ENCODE data around the gene MPP4.

The MPP4 gene

DNA sequence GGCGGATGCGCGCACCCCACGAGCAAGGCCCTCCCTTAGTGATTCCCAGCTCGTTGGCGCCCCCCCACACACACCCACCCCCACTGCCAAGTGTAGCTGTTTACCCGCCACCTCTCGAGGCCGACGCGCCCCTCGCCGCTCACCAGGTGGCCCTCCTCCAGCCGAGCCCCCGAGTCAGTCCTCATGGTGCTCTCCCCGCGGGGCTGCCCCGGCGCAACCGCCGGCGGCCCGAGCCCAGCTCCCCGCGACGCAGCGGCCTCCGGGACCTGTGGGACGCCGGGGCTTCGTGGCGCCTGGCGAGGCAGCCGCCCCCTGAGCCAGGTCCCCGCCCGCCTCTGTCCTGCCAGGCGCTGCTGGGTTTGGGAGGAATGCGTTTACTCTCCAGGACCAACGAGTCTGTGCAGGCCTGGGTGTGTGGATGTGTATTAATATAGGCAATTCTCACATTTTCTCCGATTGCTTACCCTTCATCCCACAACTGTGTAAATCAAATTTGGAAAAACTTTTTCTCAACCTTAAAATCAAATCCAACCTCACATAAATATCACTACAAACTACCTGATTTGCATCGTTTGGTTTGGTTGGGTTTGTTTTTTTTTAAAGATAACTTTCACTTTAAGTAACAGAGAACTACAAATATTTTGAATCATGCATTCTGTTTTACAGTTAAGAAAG, 55.1 kb downstream of the MPP4 start, which contains the start of gene TMEM237:
Gene TMEM237 (minus strand): TSS at position 288 of the 675 bp plus-strand sequence. CDS start 103 bp downstream, at position 185.
- H3K36me3 ChIP-seq (ENCODE audit: control insufficient read depth, insufficient read depth, low read length), result no peaks in the 10 kb centered on the region
- H3K27ac ChIP-seq (ENCODE audit: low read depth, low read length), result peak within 1 kb of the TSS; percentile 94
- H3K4me1 ChIP-seq (ENCODE audit: control insufficient read depth, insufficient read depth, low read length), result no peaks in the 10 kb centered on the region

DNA sequence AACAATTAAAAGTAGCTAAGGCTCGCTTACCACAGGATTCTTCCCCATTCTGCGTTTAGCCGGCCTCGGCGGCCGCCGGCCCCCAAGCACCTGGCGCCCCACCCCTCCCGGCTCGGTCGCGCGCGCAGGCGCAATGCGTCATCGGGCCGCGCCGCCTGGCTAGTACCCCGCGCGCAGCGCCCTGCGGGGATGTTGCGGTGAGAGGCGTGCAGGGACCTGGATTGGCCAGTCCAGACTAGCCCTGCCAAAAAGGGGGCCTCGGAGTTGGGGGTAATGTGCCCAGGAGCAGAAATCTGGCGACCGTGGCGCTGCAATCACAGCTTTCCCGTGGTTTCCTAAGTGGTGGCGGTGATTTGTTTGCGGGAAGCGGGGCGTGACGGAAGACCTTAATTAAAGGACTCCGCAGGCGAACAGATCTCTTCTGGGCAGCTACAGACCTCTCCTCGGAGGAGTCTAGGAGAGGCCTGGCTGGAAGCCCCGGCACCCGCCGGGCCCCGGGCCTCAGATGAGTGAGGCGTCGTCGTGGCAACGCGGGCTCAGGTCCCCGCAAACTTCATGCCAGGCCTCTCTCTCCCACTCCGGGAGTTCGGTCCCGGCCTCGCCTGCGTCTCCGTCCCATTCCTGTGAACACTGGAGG, 55.7 kb downstream of the MPP4 start:
- no peaks in the 10 kb centered on the region for H3K27me3 ChIP-seq (ENCODE audit: control insufficient read depth, insufficient read depth, low read length)
- H3K9ac ChIP-seq (ENCODE audit: low read length), result peak overlapping the region; percentile 88
- H3K4me3 ChIP-seq (ENCODE audit: low read length), result peak overlapping the region; percentile 99
- H3K4me1 ChIP-seq (ENCODE audit: control insufficient read depth, insufficient read depth, low read length), result no peaks in the 10 kb centered on the region
- H3K36me3 ChIP-seq (ENCODE audit: control insufficient read depth, insufficient read depth, low read length), result no peaks in the 10 kb centered on the region
- peak overlapping the region; percentile 94 for H3K27ac ChIP-seq (ENCODE audit: low read depth, low read length)

More for the DNA sequence above, 55.1 kb downstream of the MPP4 start, which contains the start of gene TMEM237:
- Histone ChIP-seq H3K4me3 (ENCODE audit: low read length) (peak within 1 kb of the TSS; percentile 99), H3K9ac (ENCODE audit: low read length) (peak within 1 kb of the TSS; percentile 88), H3K27me3 (ENCODE audit: control insufficient read depth, insufficient read depth, low read length) (no peaks in the 10 kb centered on the region)

DNA sequence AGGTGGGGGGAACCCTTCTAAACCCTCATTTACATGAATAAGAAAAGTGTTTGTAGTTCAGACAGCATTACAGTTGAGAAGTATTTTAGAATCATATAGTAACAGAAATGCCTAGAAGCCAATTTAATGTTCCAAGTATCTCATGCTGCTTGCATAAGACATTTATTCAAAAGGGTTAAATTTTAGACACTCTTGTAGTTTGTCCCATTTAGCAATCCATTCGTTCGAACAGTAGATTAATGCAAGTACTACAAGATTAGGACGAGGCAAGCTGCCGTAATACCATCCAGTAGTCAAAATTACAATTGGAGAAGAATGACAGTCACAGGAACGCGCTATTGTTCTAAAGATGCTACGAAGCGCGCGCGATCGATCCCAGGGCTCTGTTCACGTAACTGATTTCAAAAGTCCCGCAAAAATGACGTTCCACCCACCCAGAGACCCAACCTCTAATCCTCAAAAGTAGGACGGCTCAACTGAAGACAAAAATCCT, 56.3 kb downstream of the MPP4 start:
- peak overlapping the region; percentile 88 for H3K9ac ChIP-seq (ENCODE audit: low read length)
- no peaks in the 10 kb centered on the region for H3K36me3 ChIP-seq (ENCODE audit: control insufficient read depth, insufficient read depth, low read length)
- no peaks in the 10 kb centered on the region for H3K27me3 ChIP-seq (ENCODE audit: control insufficient read depth, insufficient read depth, low read length)
- H3K27ac ChIP-seq (ENCODE audit: low read depth, low read length), result peak overlapping the region; percentile 94
- no peaks in the 10 kb centered on the region for H3K4me1 ChIP-seq (ENCODE audit: control insufficient read depth, insufficient read depth, low read length)
- peak overlapping the region; percentile 99 for H3K4me3 ChIP-seq (ENCODE audit: low read length)

- H3K4me3 ChIP-seq (ENCODE audit: low read length), result no peak overlapping the region
- H3K4me1 ChIP-seq (ENCODE audit: control insufficient read depth, insufficient read depth, low read length), result no peaks in the 10 kb centered on the region
- H3K27me3 ChIP-seq (ENCODE audit: control insufficient read depth, insufficient read depth, low read length), result no peaks in the 10 kb centered on the region
- H3K9ac ChIP-seq (ENCODE audit: low read length), result no peak overlapping the region
- H3K36me3 ChIP-seq (ENCODE audit: control insufficient read depth, insufficient read depth, low read length), result no peaks in the 10 kb centered on the region
- no peak overlapping the region for H3K27ac ChIP-seq (ENCODE audit: low read depth, low read length)
Measured at GRCh38 chr2:201639205-201639604, 59.2 kb downstream of the MPP4 start.

DNA sequence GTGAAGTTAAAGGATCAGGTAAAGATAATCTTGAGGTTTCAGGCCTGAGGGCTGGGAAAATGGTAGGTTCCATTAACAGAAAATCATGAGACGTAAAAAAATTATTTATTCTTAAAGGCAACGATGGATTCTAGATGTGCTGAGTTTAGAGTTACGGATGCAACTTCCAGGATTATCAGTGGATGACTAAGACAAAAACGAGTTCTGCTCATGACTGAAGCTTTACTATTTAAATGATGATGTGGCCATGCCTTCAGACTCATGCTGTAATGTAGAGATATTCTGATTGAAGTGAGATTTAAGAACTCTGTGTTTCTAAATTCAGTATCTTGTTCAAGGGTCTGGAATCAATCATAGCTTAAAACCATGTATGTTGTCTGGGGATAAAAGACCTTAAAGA, 60.1 kb downstream of the MPP4 start:
- Histone ChIP-seq H3K9ac (ENCODE audit: low read length) (no peak overlapping the region), H3K4me1 (ENCODE audit: control insufficient read depth, insufficient read depth, low read length) (no peaks in the 10 kb centered on the region), H3K4me3 (ENCODE audit: low read length) (no peak overlapping the region), H3K27ac (ENCODE audit: low read depth, low read length) (no peak overlapping the region), H3K27me3 (ENCODE audit: control insufficient read depth, insufficient read depth, low read length) (no peaks in the 10 kb centered on the region), H3K36me3 (ENCODE audit: control insufficient read depth, insufficient read depth, low read length) (no peaks in the 10 kb centered on the region)

GRCh38 chr2:201633661-201634249, 64.7 kb downstream of the MPP4 start:
- Histone ChIP-seq H3K36me3 (ENCODE audit: control insufficient read depth, insufficient read depth, low read length) (peaks cover 5% of the 10 kb centered on the region), H3K27me3 (ENCODE audit: control insufficient read depth, insufficient read depth, low read length) (no peaks in the 10 kb centered on the region), H3K27ac (ENCODE audit: low read depth, low read length) (no peak overlapping the region), H3K9ac (ENCODE audit: low read length) (no peak overlapping the region), H3K4me1 (ENCODE audit: control insufficient read depth, insufficient read depth, low read length) (no peaks in the 10 kb centered on the region), H3K4me3 (ENCODE audit: low read length) (no peak overlapping the region)

- Histone ChIP-seq H3K9ac (ENCODE audit: low read length) (no peak overlapping the region), H3K4me3 (ENCODE audit: low read length) (no peak overlapping the region), H3K27me3 (ENCODE audit: control insufficient read depth, insufficient read depth, low read length) (no peaks in the 10 kb centered on the region), H3K36me3 (ENCODE audit: control insufficient read depth, insufficient read depth, low read length) (peaks cover 8% of the 10 kb centered on the region), H3K27ac (ENCODE audit: low read depth, low read length) (no peak overlapping the region), H3K4me1 (ENCODE audit: control insufficient read depth, insufficient read depth, low read length) (no peaks in the 10 kb centered on the region)
Measured at GRCh38 chr2:201631041-201631440, 67.4 kb downstream of the MPP4 start.

DNA sequence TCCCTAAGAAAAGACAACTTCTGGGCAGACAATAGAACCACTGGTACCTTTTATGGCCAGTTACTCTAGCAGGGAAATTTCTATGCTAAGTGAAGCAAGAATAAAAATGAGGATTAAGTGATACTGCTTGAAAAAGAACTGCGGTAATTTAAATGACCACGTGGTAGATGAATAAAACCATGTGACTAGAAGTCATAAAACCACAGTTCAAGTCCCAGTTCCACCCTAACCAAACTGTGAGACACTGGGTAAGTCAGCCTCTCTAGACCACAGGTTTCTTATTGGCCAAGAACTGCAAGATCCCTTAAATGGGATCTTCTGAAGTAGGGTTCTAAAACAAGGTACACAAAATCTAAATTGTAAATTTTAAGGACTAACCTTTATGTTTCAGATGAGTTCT, 67.9 kb downstream of the MPP4 start:
- H3K27ac ChIP-seq (ENCODE audit: low read depth, low read length), result no peak overlapping the region
- H3K27me3 ChIP-seq (ENCODE audit: control insufficient read depth, insufficient read depth, low read length), result no peaks in the 10 kb centered on the region
- H3K9ac ChIP-seq (ENCODE audit: low read length), result no peak overlapping the region
- peaks cover 8% of the 10 kb centered on the region for H3K36me3 ChIP-seq (ENCODE audit: control insufficient read depth, insufficient read depth, low read length)
- H3K4me3 ChIP-seq (ENCODE audit: low read length), result no peak overlapping the region
- H3K4me1 ChIP-seq (ENCODE audit: control insufficient read depth, insufficient read depth, low read length), result no peaks in the 10 kb centered on the region

GRCh38 chr2:201628545-201628944, 69.9 kb downstream of the MPP4 start:
- Histone ChIP-seq H3K9ac (ENCODE audit: low read length) (no peak overlapping the region), H3K27ac (ENCODE audit: low read depth, low read length) (no peak overlapping the region), H3K4me1 (ENCODE audit: control insufficient read depth, insufficient read depth, low read length) (no peaks in the 10 kb centered on the region), H3K4me3 (ENCODE audit: low read length) (no peak overlapping the region), H3K36me3 (ENCODE audit: control insufficient read depth, insufficient read depth, low read length) (peaks cover 8% of the 10 kb centered on the region), H3K27me3 (ENCODE audit: control insufficient read depth, insufficient read depth, low read length) (no peaks in the 10 kb centered on the region)

- H3K27me3 ChIP-seq (ENCODE audit: control insufficient read depth, insufficient read depth, low read length), result no peaks in the 10 kb centered on the region
- no peaks in the 10 kb centered on the region for H3K4me1 ChIP-seq (ENCODE audit: control insufficient read depth, insufficient read depth, low read length)
- H3K27ac ChIP-seq (ENCODE audit: low read depth, low read length), result no peak overlapping the region
- no peak overlapping the region for H3K9ac ChIP-seq (ENCODE audit: low read length)
- H3K36me3 ChIP-seq (ENCODE audit: control insufficient read depth, insufficient read depth, low read length), result peaks cover 3% of the 10 kb centered on the region
- no peak overlapping the region for H3K4me3 ChIP-seq (ENCODE audit: low read length)
Measured at GRCh38 chr2:201622306-201622970, 76.0 kb downstream of the MPP4 start.

DNA sequence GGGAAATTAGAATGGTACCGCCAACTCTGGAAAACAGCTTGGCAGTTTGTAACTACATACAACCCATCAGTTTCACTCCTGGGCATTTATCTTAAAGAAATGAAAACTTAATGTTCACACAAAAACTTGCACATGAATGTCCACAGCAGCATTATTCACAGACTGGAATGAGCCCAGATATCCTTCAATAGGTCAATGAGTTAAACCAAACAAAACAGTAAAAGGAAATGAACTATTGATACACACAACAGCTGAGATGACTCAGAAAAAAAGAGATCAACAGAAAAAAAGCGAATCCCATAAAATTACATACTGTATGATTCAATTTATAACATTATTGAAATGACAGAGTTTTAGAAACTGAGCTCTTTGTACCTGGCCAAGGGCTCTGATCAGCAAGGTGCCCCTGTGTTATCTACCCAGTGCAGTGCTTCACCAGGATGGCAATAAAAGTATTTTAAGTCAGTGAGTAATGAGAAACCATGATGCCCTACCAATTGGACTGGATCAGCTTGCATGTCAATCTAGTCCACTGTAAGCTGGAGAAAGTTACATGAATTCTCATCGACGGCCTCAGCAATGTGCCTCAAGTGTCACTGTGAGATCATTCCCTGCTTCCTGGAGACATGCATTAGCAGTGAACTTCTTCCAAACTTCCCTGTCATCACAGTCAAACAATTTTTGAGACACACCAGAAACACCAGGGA, 77.0 kb downstream of the MPP4 start:
- no peaks in the 10 kb centered on the region for H3K36me3 ChIP-seq (ENCODE audit: control insufficient read depth, insufficient read depth, low read length)
- H3K27me3 ChIP-seq (ENCODE audit: control insufficient read depth, insufficient read depth, low read length), result no peaks in the 10 kb centered on the region
- H3K9ac ChIP-seq (ENCODE audit: low read length), result no peak overlapping the region
- no peaks in the 10 kb centered on the region for H3K4me1 ChIP-seq (ENCODE audit: control insufficient read depth, insufficient read depth, low read length)
- no peak overlapping the region for H3K4me3 ChIP-seq (ENCODE audit: low read length)
- no peak overlapping the region for H3K27ac ChIP-seq (ENCODE audit: low read depth, low read length)
